Esophagus squamous epithelium (tissue), 4 donors: ENCODE measurements around the gene CDH12.

Experiments used
- CTCF ChIP-seq, 6 experiments: fragments of 450-650 bp in 4 of 6; fragments of 200-600 bp in 2 of 6; sonication (generic) in 2 of 6; IDR thresholded peaks; one replicate each; pipeline ENCODE4 v1.5.1; 2016 to 2019; ENCODE audit warnings: antibody characterized with exemption in 6 of 6, mild to moderate bottlenecking in 4 of 6, moderate library complexity in 4 of 6
- POLR2A ChIP-seq, 4 donors: fragments of 450-650 bp; IDR thresholded peaks; one replicate each; pipeline ENCODE4 v1.6.1; 2017; ENCODE audit warnings: antibody characterized with exemption in 4 of 4, mild to moderate bottlenecking in 4 of 4, moderate library complexity in 3 of 4

- TF ChIP-seq POLR2A (IDR thresholded peaks at IDR 0.05), result no peak
- no peak for TF ChIP-seq CTCF (IDR thresholded peaks at IDR 0.05)
These were observed 801.3 kb downstream of the CDH12 start for GRCh38 chr5:22051881-22052280.
